OCI-LY1 (cell line): Measurements from ENCODE around the gene PRKCZ.

Source experiments
- H2AFZ ChIP-seq: fragments of 200-600 bp; sonication (generic), shearing (Covaris generic); 2 replicates; pipeline ENCODE4 v1.6.0; 2014; ENCODE audit warnings: antibody characterized with exemption, mild to moderate bottlenecking, low read length
- H3F3A ChIP-seq: fragments of 200-600 bp; sonication (generic), shearing (Covaris generic); 2 replicates; pipeline ENCODE4 v1.6.0; 2014; ENCODE audit warnings: mild to moderate bottlenecking, antibody characterized with exemption, low read length, moderate library complexity; ENCODE audit not compliant: insufficient read depth
- H3K27ac ChIP-seq: fragments of 200-600 bp; sonication (generic); 2 replicates; pipeline ENCODE4 v1.5.1; 2014; ENCODE audit warnings: low read length, mixed run types, mild to moderate bottlenecking, low read depth; ENCODE audit not compliant: poor library complexity, severe bottlenecking
- H3K27me3 ChIP-seq: fragments of 200-600 bp; sonication (generic); 2 replicates; pipeline ENCODE4 v1.6.0; 2014; ENCODE audit warnings: antibody characterized with exemption, mild to moderate bottlenecking, low read length, moderate library complexity; ENCODE audit not compliant: insufficient read depth
- H3K36me3 ChIP-seq: fragments of 200-600 bp; sonication (generic); 2 replicates; pipeline ENCODE4 v1.6.1; 2014; ENCODE audit warnings: mild to moderate bottlenecking, antibody characterized with exemption, low read length, moderate library complexity, mixed read lengths; ENCODE audit not compliant: insufficient read depth
- H3K4me1 ChIP-seq: fragments of 200-600 bp; sonication (generic); 2 replicates; pipeline ENCODE4 v1.5.1; 2014; ENCODE audit warnings: mild to moderate bottlenecking, low read length, moderate library complexity; ENCODE audit not compliant: insufficient read depth, severe bottlenecking
- H3K4me2 ChIP-seq: fragments of 200-600 bp; sonication (generic), shearing (Covaris generic); 2 replicates; pipeline ENCODE4 v1.6.1; 2014; ENCODE audit warnings: low read length
- H3K4me3 ChIP-seq: fragments of 200-600 bp; sonication (generic); 2 replicates; pipeline ENCODE4 v1.5.1; 2014; ENCODE audit warnings: low read length, low read depth, mild to moderate bottlenecking, mixed read lengths; ENCODE audit not compliant: poor library complexity, severe bottlenecking
- H3K79me2 ChIP-seq: fragments of 200-600 bp; shearing (Covaris generic); 2 replicates; pipeline ENCODE4 v1.6.1; 2016; ENCODE audit warnings: mixed run types, low read length, mixed read lengths; ENCODE audit not compliant: insufficient read depth
- H3K9ac ChIP-seq: fragments of 200-600 bp; sonication (generic), shearing (Covaris generic); 2 replicates; pipeline ENCODE4 v1.6.1; 2014; ENCODE audit warnings: mild to moderate bottlenecking, low read length, mixed read lengths
- H3K9me2 ChIP-seq: fragments of 200-600 bp; sonication (generic), shearing (Covaris generic); 2 replicates; pipeline ENCODE4 v1.6.1; 2014; ENCODE audit warnings: low read depth, mild to moderate bottlenecking, low read length, mixed read lengths
- H3K9me3 ChIP-seq: fragments of 200-600 bp; shearing (Covaris generic); 2 replicates; pipeline ENCODE4 v1.6.1; 2014; ENCODE audit warnings: low read length, mixed read lengths
- H4K20me1 ChIP-seq: fragments of 200-600 bp; sonication (generic), shearing (Covaris generic); 2 replicates; pipeline ENCODE4 v1.6.0; 2016; ENCODE audit warnings: mild to moderate bottlenecking, low read length; ENCODE audit not compliant: insufficient read depth
- EZH2 ChIP-seq: fragments of 200-600 bp; sonication (generic), shearing (Covaris generic); IDR thresholded peaks from 2 replicates; pipeline ENCODE4 v1.8.0; 2017; ENCODE audit warnings: borderline replicate concordance, mixed run types, mild to moderate bottlenecking, antibody characterized with exemption, low read length, moderate library complexity, mixed read lengths
- TF ChIP-seq, protein P1 (sequence below): fragments of 200-600 bp; sonication (generic), shearing (Covaris generic); IDR thresholded peaks from 2 replicates; pipeline ENCODE4 v1.5.1; 2017; ENCODE audit warnings: mild to moderate bottlenecking, antibody characterized with exemption, low read length, moderate library complexity, mixed read lengths

The PRKCZ gene

DNA sequence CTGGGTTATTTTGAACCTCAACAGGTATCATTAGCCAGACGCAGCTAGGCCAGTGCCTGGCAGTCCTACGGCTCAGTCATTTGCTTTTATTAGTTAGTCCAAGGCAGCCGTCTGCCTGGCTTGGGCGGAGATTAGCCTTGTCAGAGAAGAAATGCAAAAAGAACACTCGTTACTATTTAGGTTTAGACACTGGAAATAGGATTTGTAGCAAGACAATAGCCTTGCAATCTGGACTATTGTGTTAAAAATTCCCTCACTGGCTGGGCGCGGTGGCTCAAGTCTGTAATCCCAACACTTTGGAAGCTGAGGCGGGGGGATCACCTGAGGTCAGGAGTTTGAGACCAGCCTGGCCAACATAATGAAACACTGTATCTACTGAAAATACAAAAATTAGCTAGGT, 11.0 kb upstream of the PRKCZ start:
- H3K36me3 ChIP-seq = no peaks in the 10 kb centered on the region; the same call in 1 of the 2 replicates
- H3K4me3 ChIP-seq = no peak overlapping the region
- TF ChIP-seq, protein P1, sequence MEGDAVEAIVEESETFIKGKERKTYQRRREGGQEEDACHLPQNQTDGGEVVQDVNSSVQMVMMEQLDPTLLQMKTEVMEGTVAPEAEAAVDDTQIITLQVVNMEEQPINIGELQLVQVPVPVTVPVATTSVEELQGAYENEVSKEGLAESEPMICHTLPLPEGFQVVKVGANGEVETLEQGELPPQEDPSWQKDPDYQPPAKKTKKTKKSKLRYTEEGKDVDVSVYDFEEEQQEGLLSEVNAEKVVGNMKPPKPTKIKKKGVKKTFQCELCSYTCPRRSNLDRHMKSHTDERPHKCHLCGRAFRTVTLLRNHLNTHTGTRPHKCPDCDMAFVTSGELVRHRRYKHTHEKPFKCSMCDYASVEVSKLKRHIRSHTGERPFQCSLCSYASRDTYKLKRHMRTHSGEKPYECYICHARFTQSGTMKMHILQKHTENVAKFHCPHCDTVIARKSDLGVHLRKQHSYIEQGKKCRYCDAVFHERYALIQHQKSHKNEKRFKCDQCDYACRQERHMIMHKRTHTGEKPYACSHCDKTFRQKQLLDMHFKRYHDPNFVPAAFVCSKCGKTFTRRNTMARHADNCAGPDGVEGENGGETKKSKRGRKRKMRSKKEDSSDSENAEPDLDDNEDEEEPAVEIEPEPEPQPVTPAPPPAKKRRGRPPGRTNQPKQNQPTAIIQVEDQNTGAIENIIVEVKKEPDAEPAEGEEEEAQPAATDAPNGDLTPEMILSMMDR = no peak
- TF ChIP-seq EZH2 = no peak
- H3K4me1 ChIP-seq = no peaks in the 10 kb centered on the region
- H3K27me3 ChIP-seq = peaks cover 18% of the 10 kb centered on the region; the same call in 1 of the 2 replicates
- H4K20me1 ChIP-seq = no peaks in the 10 kb centered on the region
- no peak overlapping the region for H3K4me2 ChIP-seq
- no peak overlapping the region for H3K9ac ChIP-seq
- H3K9me3 ChIP-seq = no peaks in the 10 kb centered on the region
- H3K79me2 ChIP-seq = no peaks in the 10 kb centered on the region
- H3F3A ChIP-seq = no peaks in the 10 kb centered on the region
- no peak overlapping the region for H3K27ac ChIP-seq
- H2AFZ ChIP-seq = no peak overlapping the region
- no peaks in the 10 kb centered on the region for H3K9me2 ChIP-seq

GRCh38 chr1:2041305-2041704, 8.9 kb upstream of the PRKCZ start:
- H3K27me3 ChIP-seq = peaks cover 15% of the 10 kb centered on the region; the same call in 1 of the 2 replicates
- H2AFZ ChIP-seq = no peak overlapping the region
- H3K4me2 ChIP-seq = no peak overlapping the region

GRCh38 chr1:2041887-2042286, 8.3 kb upstream of the PRKCZ start:
- Histone ChIP-seq H2AFZ (no peak overlapping the region), H3K27me3 (peaks cover 13% of the 10 kb centered on the region; the same call in 1 of the 2 replicates), H3K4me2 (no peak overlapping the region), H3K9ac (no peak overlapping the region), H3K4me3 (no peak overlapping the region), H4K20me1 (no peaks in the 10 kb centered on the region), H3K9me3 (no peaks in the 10 kb centered on the region), H3K4me1 (peaks cover 10% of the 10 kb centered on the region), H3F3A (no peaks in the 10 kb centered on the region), H3K36me3 (no peaks in the 10 kb centered on the region; the same call in 1 of the 2 replicates), H3K79me2 (no peaks in the 10 kb centered on the region), H3K27ac (no peak overlapping the region), H3K9me2 (no peaks in the 10 kb centered on the region)
- TF ChIP-seq EZH2 = no peak
- TF ChIP-seq, protein P1 = no peak

More at GRCh38 chr1:2041305-2041704, 8.9 kb upstream of the PRKCZ start:
- Histone ChIP-seq H4K20me1 (no peaks in the 10 kb centered on the region), H3K4me1 (peaks cover 10% of the 10 kb centered on the region), H3K36me3 (no peaks in the 10 kb centered on the region; the same call in 1 of the 2 replicates), H3F3A (no peaks in the 10 kb centered on the region), H3K4me3 (no peak overlapping the region), H3K79me2 (no peaks in the 10 kb centered on the region), H3K9me3 (no peaks in the 10 kb centered on the region), H3K9ac (no peak overlapping the region), H3K9me2 (no peaks in the 10 kb centered on the region), H3K27ac (no peak overlapping the region)
- TF ChIP-seq, protein P1 = no peak
- no peak for TF ChIP-seq EZH2
